ENCODE data around the gene LAYN.

Gene LAYN

GRCh38 chr11:111537336-111537860 is 3.1 kb upstream of the LAYN start:
- TF ChIP-seq CTCF (IDR thresholded peaks at IDR 0.05; ENCODE audit: control insufficient read depth, insufficient read depth, low read depth, low read length, missing control alignments), result no peak
- no peak overlapping the region for H3K4me3 ChIP-seq (ENCODE audit: control insufficient read depth, low read depth, low read length)
- DNase-seq (ENCODE audit: low read depth), result no peak

GRCh38 chr11:111538407-111539114 is 2.0 kb upstream of the LAYN start:
- H3K4me3 ChIP-seq (ENCODE audit: control insufficient read depth, low read depth, low read length), result no peak overlapping the region
- DNase-seq (ENCODE audit: low read depth), result no peak
- no peak for TF ChIP-seq CTCF (IDR thresholded peaks at IDR 0.05; ENCODE audit: control insufficient read depth, insufficient read depth, low read depth, low read length, missing control alignments)

GRCh38 chr11:111539426-111540113 is 950 bp upstream of the LAYN start:
- peak overlapping the region; percentile 81 for H3K4me3 ChIP-seq (ENCODE audit: control insufficient read depth, low read depth, low read length)
- TF ChIP-seq CTCF (IDR thresholded peaks at IDR 0.05; ENCODE audit: control insufficient read depth, insufficient read depth, low read depth, low read length, missing control alignments), result no peak

GRCh38 chr11:111540937-111541253 is 375 bp downstream of the LAYN start:
- H3K4me3 ChIP-seq (ENCODE audit: control insufficient read depth, low read depth, low read length), result peak overlapping the region; percentile 81
- no peak for TF ChIP-seq CTCF (IDR thresholded peaks at IDR 0.05; ENCODE audit: control insufficient read depth, insufficient read depth, low read depth, low read length, missing control alignments)
- no peak for DNase-seq (ENCODE audit: low read depth)

More at GRCh38 chr11:111539426-111540113, 950 bp upstream of the LAYN start:
- no peak for DNase-seq (ENCODE audit: low read depth)

- no peak for TF ChIP-seq CTCF (IDR thresholded peaks at IDR 0.05; ENCODE audit: control insufficient read depth, insufficient read depth, low read depth, low read length, missing control alignments)
- DNase-seq (ENCODE audit: low read depth), result no peak
- H3K4me3 ChIP-seq (ENCODE audit: control insufficient read depth, low read depth, low read length), result peak overlapping the region; percentile 81
Measured at GRCh38 chr11:111541254-111542061, 938 bp downstream of the LAYN start.

GRCh38 chr11:111542606-111543275 is 2.2 kb downstream of the LAYN start:
- H3K4me3 ChIP-seq (ENCODE audit: control insufficient read depth, low read depth, low read length), result no peak overlapping the region
- TF ChIP-seq CTCF (IDR thresholded peaks at IDR 0.05; ENCODE audit: control insufficient read depth, insufficient read depth, low read depth, low read length, missing control alignments), result no peak

More at GRCh38 chr11:111542606-111543275, 2.2 kb downstream of the LAYN start:
- no peak for DNase-seq (ENCODE audit: low read depth)
